22Rv1 (cell line): ENCODE results near the gene GNAS.

Source experiments
- ZFX ChIP-seq: fragments of 450-650 bp; IDR thresholded peaks from 2 replicates; pipeline ENCODE4 v1.6.1; 2017; ENCODE audit warnings: antibody characterized with exemption, borderline replicate concordance
- TF ChIP-seq, protein P1 (sequence below): fragments of 450-650 bp; IDR thresholded peaks from 2 replicates; pipeline ENCODE4 v1.5.1; 2017; ENCODE audit warnings: mild to moderate bottlenecking

DNA sequence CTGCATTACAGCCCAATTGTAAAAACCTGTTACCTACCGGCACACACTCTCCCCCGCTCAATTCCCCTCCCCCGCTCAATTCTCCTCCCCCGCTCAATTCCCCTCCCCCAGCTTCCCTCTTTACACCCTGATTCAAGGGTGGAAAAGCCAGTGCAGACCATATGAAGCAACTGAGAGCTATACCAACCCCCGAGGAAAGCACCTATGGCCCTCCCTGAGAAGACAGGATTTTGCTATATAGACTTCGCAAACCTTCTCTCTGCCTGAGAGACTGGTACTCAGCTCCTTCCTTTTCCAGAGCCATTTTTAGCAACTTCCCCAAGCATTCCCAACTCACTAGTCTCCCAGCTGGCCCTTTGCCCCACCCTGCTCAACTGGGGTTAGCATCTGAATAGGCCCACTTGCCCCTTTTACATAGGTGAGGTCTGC lies 9.4 kb upstream of the GNAS start:
- TF ChIP-seq, protein P1, sequence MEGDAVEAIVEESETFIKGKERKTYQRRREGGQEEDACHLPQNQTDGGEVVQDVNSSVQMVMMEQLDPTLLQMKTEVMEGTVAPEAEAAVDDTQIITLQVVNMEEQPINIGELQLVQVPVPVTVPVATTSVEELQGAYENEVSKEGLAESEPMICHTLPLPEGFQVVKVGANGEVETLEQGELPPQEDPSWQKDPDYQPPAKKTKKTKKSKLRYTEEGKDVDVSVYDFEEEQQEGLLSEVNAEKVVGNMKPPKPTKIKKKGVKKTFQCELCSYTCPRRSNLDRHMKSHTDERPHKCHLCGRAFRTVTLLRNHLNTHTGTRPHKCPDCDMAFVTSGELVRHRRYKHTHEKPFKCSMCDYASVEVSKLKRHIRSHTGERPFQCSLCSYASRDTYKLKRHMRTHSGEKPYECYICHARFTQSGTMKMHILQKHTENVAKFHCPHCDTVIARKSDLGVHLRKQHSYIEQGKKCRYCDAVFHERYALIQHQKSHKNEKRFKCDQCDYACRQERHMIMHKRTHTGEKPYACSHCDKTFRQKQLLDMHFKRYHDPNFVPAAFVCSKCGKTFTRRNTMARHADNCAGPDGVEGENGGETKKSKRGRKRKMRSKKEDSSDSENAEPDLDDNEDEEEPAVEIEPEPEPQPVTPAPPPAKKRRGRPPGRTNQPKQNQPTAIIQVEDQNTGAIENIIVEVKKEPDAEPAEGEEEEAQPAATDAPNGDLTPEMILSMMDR: no peak
- TF ChIP-seq ZFX: no peak
